ENCODE results near the gene MPRIP.

Gene MPRIP

GRCh38 chr17:17226451-17227265 lies 184.4 kb downstream of the MPRIP start:
- DNase-seq = no peak

DNA sequence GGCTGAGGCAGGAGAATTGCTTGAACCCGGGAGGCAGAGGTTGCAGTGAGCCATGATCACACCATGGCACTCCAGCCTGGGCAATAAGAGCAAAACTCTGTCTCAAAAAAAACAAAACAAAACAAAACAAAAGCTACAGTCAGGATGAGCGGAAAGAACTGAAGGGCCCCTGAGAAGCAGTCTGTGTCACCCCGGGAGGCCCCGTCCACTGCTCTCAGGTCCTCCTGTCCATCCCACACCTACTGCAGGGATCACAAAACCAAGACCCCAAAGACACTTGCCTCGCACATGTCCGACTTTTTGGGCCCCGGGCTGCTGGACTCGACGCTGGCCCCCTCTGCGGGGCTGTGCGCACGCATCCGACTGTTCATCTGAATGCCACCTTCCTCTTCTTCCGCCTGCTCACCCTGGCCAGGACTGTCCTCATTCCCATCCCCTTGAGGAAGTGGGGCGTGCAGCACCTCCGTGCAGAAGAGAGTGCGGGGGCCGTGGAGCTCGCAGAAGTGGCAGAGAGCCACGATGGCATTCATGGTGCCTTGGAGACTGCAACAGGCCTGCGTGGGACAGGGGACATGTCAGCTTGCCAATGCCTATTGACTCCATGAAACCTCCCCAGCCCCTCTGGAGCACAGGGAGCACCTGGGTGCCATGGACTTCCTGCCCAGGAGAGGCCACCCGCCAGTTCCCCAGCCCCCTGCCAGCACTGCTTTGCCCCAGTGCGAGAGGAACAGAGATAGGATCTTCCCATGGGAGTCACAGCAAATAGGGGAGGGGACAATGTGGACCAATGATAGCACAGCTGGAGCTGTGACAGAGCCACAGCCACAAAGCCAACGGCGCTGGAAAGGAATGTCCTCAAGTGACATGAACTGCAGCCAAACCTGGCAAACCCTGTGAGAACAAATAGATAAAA lies 185.6 kb downstream of the MPRIP start:
- DNase-seq = no peak

DNA sequence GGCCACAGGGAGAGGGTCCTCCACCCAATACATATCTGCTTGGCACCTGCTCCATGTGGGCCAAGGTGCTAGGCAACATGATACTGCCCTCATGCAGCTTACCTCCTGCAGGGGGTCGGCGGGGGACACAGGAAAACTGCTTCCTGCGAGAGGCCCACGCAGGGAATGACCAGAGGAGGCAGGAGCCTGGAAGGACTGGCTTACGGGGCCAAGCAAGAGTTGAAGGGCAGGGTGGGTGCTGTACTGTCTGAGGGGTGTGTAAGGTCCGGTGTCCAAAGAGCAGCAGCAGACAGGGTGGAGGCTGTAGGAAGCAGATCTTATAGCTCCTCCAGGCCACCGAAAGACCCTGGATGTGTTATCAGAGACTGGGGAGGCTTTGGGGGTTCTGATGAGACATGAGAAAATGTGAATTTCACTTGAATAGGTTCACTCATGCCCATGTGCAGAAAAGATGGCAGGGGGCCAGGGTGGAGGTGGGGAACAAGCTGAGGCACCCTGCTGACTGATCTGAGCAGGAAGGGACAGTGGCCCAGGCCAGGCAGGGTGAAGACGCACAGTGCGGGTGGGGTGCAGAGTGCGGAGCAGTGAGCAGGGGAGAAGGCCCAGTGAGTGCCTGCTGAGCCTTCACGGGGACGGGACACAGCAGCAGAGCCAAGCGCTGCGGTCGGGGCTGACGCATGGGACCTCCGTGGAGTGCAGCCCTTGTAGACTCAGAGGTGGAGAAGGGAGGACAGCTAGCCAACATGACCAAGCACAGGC lies 186.4 kb downstream of the MPRIP start:
- no peak for DNase-seq

DNA sequence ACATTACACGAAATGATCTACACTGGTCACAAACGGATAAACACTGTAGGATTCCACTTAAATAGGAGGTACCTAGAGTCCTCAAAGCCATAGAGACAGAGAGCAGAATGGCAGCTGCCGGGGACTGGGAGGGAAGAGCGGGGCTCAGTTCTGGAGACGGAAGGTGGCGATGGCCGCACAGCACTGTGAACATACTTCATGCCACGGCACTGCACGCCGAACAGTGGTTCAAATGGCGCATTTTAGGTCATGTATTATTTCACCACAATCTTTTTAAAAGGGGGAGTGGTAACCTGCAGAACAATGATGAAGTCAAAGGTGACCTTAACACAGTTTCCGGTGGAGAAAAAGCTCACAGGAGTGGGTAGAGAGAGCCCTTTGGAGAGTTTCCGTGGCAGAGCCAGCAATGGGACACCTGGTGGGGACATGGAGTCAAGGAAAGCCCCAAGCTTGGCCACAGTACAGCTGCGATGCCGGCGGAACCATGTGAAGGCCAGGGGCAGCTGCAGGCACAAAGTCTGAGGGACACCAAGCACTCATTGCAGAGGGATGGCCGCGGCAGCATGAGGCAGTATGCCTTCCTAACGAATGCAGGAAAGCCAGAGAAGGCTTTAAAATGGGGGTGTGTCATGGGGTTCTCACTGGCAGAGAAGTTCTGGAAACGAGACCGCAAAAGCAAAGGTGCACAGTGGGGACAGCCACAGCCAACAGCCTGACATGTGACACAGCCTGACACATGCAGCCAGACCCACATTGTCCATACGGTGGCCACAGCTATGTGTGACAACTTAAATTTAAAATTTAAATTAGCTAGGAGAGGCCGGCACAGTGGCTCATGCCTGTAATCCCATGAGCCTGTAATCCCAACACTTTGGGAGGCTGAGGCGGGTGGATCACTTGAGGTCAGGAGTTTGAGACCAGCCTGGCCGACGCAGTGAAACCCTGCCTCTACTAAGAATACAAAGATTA lies 187.4 kb downstream of the MPRIP start:
- no peak for DNase-seq

DNA sequence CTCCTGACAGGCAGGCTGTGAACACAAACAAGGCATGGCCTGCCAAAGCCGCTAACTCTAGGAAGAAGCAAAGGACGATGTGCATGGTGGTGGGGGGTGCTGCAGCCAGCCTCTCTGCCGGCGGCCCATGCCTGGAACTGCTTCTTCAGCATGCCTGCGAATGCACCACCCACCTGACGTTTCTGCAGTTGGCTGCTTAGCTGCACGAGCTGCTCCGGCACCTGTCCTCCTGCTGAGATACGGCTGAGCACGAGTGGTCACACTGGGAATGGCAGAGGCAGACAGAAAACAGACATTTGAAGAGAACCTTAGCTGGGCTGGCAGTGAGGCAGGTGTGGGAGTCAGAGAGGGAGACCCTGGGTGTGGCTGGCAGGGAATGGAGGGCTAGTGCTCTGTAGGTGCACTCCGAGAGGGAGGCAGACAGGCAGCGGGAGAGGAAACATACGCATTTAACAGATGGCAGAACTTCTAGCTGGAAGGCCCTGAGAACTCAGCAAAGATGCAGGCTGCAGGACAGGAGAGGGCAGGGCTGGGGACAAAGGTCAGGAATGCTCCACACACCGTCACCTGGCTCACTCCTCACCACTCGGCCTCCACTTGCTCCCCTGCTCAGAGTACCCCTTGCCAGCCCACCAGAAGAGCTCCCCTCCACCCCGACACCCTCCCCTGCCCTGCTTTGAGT lies 189.5 kb downstream of the MPRIP start:
- no peak for DNase-seq

- DNase-seq = no peak
These were observed 190.0 kb downstream of the MPRIP start for GRCh38 chr17:17232303-17232621.

DNA sequence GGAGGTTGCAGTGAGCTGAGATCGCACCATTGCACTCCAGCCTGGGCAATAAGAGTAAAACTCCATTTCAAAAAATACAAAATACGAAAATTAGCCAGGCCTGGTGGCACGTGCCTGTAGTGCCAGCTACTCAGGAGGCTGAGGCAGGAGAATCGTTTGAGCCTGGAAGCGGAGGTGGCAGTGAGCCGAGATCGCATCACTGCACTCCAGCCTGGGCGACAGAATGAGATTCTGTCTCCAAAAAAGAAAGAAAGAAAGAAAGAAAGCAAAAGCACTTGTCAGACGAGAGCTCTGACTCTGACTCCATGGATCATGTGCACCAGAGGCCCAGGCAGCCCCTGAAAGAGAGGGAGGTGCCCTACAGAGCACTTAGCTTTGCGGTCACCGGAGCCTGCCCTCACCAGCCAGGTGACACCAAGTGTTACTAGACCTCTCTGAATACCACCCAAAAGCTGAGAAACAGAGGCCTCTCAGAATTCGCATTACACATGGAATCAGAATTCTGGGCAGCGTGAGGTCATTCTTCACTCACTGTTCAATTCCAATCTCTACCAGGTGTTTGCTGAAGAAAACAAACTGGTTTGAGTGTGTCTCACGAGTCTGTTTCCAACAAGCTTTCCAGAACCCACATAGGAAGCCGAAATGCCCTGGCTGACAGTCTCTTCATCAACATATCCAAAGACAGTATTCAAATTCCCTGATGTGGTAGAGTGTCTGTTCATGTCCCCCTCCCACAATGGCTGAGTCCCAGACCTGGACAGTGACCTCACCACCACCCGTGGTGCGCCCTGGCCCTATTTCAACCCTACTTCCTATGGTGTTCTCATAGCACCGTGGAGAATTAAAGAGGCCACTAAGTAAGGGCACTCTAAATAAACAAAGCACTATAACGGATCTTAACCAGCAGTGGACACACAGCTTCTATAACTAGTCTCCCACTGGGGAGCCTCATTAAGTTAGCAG lies 193.2 kb downstream of the MPRIP start:
- DNase-seq = no peak

DNA sequence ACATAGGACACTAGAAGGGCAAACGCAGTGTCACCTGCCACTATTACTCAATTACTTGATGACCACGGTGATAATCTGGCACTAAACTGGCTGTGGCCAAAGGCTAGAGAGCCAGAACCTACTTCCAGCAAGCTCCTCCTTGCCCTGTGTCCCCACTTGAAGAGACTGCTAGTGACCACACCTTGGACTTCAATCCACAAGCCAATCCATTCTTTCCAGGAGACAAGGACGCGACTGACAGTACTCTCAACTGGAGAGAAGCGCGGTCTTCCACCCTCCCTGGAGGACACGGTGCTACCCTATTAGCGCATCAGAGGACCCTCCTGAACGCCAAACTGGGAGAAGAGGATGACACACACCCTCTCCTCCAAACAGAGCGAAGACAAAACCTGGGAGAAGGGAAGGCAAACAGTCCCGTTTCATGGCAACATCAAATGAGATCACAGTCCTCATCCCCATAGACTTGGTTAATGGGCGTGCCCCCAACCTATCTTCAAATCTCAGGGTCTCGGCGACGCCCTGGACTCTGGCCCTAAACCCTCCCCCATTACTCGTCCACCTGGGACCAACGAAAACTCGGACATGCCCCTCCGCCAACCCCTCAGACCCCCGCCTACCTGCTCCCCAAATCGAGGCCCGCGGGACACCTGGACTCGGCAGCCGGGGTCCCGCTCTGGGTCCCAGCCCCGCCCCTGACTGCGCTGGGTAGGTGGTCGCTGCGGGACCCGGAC lies 194.2 kb downstream of the MPRIP start:
- peak; percentile 8 for DNase-seq

GRCh38 chr17:17237026-17237799 lies 195.0 kb downstream of the MPRIP start, which contains the start of gene FLCN:
Gene FLCN (minus strand): TSS chr17:17237168. CDS start chr17:17228137, 9,031 bp downstream.
- DNase-seq = peak; percentile 85

- no peak for DNase-seq
These were observed 197.6 kb downstream of the MPRIP start for GRCh38 chr17:17239832-17240231.

- no peak for DNase-seq
These were observed 199.4 kb downstream of the MPRIP start for GRCh38 chr17:17241656-17242055.

GRCh38 chr17:17242246-17242645 lies 200.0 kb downstream of the MPRIP start:
- DNase-seq = no peak

Measured in NCI-H1105 (cell line).